Left renal cortex interstitium (tissue), 4 donors: ENCODE data around the gene TPD52L1. TPM values are rescaled to one million over a fixed set of nuclear protein-coding genes. Genes with fewer than 3 reads are reported as not detected.
"Not testable (repeated sequence)": the region's sequence is repeated elsewhere in the genome, so short reads cannot be mapped to it uniquely, and the experiment has no call there.

Experiments used
- DNase-seq, 4 donors: peaks; one replicate each; pipeline ENCODE4 v3.0.0-alpha.2; 2013; ENCODE audit warnings: low read depth in 4 of 4, low spot score in 2 of 4, missing footprints in 1 of 4
- polyA plus RNA-seq, 4 donors: library from polyadenylated mRNA; unstranded; fragments of 120-200 nt; gene quantifications; one replicate each; pipeline ENCODE4 v1.2.1, GENCODE V29; 2013; ENCODE audit not compliant: insufficient read length in 4 of 4

Gene TPD52L1
- polyA plus RNA-seq, 4 donors: 77.5 to 116 (median 97.5) TPM

DNA sequence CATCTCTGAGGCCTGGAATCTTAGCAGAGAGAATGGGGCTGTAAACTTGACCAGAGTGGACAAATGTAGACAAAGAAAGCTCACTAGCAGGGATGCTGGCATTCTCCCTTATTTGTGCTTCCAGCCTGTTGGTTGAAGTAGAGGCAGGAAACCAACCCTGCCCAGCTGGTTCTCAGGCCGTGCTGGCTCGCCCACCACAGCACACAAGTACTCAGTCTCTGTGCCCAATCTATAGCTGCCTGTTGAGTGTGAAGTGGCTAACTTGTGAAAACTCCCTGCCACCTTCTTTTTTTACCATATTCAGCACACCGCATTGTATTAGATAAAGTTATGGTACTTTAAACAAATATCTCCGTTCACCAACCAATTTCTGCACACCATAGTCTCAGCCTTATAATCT, 110.9 kb downstream of the TPD52L1 start:
- DNase-seq: no peak

DNA sequence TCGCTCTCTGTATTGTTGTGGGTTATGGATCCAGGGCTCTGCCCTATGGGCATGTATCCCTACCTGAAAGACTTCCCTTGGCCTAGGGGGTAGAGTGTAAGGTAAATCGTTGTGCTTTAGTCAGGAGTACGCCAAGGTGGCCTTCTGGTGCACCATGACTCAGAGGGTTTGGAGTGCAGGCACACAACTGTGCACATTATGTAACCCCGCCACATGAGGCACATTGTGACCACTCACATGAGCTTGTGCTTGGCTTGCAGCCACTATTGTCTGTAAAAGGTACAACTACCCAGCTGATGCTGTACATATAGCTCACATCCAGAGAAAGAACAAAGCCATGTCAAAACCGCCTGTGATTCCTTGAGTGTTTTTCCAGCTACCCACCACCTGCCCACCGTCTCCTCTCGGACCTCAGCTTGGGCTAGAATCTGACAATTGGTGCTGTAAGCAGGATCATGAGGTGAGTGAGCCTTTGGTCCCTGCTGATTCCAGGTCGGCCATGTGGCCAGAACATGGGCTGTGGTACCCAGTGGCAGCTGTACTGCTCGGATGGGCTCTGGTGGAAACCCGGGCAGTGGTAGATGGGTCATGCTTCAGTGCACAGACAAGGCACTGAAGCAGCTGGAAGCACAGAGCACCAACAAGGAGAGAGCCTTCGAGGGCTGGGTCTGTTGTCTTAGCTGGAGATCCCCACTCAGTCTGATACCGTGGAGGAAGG, 114.4 kb downstream of the TPD52L1 start:
- DNase-seq: no peak

DNA sequence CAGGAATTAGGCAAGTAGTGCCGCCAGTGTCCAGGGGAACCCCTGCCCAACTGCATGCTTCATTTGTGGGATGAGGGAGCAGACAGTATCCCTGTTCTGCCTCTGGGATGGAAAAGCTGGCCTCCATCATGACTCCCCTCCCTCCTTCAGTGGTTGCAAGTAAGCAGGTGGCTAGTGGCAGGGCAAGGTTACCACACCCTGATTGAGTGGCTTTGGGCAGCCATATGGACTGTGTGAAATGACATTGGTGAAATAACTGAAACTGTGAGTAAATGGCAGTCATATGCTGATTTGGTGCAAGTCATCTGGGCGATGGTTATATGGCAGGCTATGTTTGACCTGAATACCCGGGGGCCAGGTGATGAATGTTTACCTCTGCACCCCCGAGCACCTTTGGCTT, 115.2 kb downstream of the TPD52L1 start:
- DNase-seq: no peak

DNA sequence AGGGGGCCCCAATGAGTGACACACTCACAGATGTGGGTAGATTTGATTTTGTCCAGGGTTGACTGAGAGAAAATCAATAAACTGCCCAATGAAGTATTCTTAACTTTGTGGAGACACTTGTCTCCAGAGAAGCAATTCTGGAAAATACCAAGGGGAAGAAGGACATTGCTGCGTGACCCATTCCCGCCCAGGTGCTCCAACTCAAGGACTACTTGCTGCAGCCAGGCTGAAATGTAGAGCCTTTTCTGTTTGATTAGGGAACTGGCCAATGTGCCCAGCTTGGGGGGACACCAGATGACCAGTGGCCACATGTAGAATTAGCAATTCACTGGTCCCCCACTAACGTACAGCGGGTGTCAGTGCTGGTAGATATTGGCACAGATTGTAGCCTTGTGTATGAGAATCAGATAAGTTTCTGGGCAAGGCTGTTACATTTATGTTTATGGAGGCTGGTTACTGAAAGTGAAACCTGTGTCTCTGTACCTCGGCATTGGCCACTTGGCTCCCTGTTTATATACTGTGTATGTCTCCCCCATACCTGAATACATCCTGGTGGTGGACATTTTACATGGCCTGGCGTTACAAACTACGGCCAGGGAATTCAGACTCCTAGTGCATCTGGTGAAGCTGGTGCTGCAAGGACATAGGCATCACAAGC, 115.9 kb downstream of the TPD52L1 start:
- no peak for DNase-seq

DNA sequence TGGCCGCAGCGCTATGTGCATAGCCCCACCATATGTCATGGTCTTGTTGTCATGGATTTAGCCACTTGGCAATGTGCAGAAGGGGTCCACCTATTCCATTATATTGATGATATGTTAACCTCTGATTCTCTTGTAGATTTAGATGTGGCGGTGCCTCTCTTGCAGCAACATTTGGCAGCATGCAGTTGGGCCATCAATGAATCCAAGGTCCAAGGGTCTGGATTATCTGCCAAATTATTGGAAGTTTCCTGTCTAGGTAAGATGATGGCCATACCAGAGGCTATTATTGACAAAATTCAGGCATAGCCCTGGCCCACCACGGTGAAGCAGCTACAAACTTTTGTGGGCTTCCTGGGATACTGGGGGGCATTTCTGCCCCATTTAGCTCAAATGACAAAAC, 116.8 kb downstream of the TPD52L1 start:
- no peak for DNase-seq

DNA sequence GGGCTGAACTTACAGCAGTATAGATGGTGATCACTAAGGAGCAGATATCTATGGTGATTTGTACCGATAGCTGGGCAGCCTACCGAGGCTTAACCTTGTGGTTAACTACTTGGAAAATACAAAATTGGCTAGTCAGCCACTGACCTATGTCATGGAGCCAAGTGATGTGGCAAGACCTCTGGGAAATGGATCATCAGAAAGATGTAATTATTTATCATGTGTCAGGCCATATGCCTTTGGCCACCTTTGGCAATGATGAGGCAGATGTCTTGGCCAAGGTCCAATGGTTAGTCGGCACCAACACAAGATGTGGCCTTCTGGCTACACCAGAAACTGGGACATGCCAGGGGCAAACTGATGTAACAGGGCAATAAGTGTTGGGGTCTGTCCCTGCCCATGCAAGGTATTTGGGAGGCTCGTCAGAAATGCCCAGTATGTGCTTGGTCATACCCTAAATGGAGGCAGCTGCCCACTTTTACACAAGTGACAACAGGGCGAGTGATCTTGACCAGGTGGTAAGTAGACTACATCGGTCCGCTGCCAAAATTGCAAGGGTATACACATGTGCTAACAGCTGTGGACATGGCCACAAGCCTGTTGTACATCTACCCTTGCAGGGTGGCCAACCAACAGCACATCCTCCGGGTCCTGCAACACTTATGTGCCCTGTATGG, 118.0 kb downstream of the TPD52L1 start:
- no peak for DNase-seq

DNA sequence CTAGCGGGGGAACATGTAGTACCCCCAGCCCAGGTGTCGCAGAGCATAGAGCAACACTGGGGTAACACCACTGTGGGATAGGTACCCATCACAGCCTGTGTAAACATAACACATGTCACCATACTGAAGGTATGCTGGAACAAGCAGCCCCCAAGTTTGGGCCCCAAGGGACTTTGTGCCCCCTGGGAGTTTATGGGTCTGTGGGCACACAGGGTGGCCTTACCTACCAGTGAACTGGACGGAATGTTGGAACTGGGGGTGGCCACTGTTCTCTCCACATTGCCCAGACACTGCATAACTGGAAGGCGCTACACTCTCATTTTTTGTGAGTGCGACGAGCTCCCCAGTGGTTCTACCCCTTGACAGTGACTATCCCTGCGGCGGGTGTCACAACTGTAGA, 119.7 kb downstream of the TPD52L1 start:
- DNase-seq: no peak

DNA sequence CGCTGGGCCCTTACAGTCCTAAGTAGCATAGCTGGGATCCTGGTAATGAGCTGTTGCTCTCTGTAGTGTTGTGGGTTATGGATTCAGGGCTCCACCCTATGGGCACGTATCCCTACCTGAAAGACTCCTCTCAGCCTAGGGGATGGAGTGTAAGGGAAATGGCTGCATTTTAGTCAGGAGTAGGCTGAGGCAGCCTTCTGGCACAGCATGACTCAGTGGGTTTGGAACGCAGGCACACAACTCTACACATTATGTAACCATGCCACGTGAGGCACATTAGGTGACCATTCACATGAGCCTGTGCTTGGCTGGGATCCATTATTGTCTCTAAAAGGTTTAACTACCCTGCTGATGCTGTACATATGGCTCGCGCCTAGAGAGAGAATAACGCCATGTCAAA, 120.4 kb downstream of the TPD52L1 start:
- DNase-seq: no peak

DNA sequence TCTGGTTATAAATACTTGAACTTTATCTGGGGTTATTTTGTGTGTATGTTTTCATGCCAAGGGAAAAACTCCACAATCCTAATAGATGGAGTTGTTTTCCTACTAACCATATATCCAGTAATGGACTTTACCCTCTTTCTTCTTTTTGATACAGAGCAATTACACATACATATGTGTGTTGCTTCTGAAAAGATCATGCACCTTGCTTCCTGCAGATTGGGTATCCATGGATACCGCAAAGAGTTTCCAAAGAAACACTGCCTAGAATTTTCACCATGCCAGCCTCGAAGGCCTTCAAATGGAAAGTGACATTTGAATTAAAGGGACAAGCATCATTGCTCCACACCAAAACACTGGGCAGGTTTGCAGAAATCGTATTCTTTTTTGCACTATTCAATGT, 121.4 kb downstream of the TPD52L1 start:
- no peak for DNase-seq

DNA sequence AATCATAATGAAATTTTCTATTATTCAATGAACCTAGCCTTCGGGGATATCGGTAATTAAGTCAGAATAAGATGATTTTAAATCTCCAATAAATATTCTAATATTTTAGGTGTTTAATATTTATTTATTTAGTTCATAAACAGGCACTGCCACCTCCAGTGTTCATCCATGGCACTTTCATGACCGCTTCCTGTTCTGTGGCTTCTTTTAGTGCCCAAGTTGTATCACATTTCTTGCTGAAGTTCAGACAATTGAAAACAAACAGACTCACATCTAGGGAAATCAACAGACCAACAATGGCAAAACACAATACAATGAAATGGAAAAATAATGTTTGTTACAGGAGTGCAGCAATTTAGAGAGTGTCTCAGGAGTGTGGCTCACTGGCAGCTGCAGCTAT, 122.2 kb downstream of the TPD52L1 start:
- no peak for DNase-seq

DNA sequence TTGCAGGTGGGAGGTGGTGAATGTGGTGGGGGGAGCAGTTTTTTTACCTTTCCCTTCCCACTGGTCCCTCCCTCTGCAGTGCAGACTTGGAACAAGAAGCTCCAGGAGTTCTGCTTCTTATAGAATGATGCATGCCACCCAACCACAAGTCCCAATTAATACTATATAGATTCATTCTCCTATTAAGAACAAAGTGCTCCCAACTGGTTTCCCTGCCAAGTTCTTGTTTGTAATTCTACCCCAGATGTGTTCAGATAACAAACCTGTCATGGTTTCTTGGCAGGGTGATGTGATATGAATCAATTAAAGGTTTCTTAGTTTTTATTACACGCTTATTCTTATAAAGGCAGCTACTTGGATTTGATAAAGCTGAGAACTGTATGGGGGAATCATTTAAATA, 124.3 kb downstream of the TPD52L1 start:
- DNase-seq: no peak

DNA sequence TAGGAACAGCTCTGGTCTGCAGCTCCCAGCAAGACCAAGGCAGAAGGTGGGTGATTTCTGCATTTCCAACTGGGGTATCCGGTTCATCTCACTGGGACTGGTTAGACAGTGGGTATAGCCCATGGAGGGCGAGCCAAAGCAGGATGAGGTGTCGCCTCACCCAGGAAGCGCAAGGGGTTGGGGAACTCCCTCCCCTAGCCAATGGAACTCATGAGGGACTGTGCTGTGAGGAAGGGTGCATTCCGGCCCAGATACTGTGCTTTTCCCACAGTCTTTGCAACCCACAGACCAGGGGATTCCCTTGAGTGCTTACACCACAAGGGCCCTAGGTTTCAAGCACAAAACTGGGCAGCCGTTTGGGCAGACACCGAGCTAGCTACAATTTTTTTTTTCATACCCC, 126.4 kb downstream of the TPD52L1 start:
- DNase-seq: no peak

DNA sequence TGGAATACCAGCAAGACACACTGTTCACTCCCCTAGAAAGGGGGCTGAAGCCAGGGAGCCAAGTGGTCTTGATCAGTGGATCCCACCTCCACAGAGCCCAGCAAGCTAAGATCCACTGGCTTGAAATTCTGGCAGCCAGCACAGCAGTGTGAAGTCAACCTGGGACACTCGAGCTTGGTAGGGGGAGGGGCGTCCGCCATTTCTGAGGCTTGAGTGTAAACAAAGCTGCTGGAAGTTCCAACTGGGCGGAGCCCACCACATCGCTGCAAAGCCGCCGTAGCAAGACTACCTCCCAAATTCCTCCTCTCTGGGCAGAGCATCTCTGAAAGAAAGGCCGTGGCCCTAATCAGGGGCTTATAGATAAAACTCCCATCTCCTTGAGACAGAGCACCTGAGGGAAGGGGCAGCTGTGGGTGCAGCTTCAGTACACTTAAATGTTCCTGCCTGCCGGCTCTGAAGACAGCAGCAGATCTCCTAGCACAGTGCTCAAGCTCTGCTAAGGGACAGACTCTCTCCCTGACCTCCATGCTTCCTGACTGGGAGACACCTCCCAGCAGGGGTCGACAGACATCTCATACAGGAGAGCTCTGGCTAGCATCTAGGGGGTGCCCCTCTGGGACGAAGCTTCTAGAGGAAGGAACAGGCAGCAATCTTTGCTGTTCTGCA, 126.9 kb downstream of the TPD52L1 start:
- not testable (repeated sequence) for DNase-seq

DNA sequence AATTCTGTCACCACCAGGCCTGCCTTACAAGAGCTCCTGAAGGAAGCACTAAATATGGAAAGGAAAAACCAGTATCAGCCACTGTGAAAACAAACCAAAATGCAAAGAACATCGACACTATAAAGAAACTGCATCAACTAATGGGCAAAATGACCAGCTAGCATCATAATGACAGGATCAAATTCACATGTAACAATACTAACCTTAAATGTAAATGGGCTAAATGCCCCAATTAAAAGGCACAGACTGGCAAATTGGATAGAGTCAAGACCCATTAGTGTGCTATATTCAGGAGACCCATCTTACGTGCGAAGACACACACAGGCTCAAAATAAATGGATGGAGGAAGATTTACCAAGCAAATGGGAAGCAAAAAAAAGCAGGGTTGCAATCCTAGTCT, 128.9 kb downstream of the TPD52L1 start:
- DNase-seq: not testable (repeated sequence)

DNA sequence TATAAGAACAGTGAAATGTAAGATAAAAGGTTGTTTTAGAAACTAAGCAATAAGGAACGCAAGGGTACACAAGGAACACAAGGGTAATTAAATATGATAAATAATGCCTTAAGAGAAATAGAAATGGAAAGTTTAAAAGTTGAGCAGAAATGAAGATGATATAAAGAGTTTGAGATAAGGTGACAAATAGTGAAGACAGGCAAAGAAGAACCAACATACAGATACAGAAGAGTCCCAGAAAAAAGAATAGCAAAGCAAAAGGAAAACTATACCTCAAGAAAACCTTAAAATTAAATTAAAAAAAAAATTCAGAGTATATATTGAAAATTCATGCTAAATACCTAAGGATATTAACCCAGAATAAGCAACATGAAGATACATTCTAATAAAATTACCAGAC, 131.8 kb downstream of the TPD52L1 start:
- no peak for DNase-seq

DNA sequence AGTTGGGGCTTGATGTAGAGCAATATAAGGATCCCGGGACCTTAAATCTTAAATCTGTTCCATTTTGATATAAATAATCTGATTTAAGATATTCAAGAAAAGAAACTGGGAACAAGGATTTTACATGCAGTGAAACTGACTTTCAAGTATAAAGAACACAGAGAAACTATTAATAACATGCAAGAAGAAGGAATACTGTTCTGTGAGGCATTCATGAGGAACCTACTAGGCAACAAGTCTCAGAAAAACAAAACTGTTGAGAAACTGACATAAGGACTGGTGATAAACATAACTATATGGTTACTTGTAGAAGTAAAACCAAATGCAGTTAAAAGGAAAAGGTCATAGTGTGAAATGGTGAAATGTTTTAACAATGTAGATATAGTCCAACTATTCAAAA, 132.4 kb downstream of the TPD52L1 start:
- no peak for DNase-seq

DNA sequence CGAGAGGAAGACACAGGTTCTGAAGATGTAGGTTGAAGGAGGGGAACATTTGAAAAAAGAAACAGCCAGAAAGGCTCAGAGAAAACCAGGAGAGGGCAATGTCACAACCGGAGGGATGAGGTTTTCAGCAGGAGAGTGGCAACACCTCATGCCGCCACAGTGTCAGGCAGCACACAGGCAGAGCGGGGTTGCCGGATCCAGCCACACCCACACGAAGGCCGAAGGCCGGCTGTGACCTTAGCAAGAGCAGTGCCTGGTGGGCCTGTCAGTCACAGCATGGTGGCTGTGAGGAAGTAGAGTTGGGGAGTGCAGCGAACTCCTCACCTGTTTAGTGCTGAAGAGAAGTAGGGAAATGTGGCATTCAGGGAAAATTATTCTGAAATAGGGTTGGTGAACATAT, 134.1 kb downstream of the TPD52L1 start:
- DNase-seq: no peak

DNA sequence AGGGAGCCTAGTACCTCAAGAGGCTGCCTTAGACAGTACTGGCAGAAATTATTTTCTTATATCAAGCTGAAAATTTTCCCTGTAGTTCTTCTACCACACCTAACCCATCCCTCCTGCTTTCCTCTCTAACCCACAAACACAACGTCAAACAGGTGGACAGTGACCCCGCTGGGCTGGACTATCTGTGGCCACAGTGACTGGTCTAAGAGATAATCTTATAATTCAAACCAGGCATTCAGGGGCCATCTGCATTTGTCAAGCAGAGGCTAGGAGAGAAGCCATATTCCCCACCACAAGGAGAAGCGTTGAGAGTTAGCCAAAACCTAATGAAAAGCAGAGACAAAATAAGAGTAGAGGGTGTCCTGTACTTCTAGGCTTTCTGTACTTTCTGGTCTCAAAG, 140.0 kb downstream of the TPD52L1 start:
- DNase-seq: no peak

DNA sequence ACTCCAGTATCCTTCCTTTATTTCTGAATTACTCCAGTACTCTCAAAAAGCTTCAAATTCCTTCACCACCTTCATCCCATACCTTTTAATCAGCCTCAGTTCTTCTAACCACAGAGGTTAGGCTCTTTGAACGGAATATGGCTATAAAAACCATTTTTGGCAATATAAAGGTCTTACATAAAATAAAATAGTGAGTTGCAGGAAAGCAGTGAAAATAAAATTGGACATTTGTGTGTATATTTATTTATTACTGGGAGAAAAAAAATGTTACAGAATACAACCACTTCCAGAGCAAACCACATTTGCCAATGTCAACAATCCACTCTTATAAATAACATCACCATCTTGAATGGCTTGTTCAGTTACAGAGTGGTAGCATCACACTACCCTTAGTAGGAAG, 140.5 kb downstream of the TPD52L1 start:
- no peak for DNase-seq

DNA sequence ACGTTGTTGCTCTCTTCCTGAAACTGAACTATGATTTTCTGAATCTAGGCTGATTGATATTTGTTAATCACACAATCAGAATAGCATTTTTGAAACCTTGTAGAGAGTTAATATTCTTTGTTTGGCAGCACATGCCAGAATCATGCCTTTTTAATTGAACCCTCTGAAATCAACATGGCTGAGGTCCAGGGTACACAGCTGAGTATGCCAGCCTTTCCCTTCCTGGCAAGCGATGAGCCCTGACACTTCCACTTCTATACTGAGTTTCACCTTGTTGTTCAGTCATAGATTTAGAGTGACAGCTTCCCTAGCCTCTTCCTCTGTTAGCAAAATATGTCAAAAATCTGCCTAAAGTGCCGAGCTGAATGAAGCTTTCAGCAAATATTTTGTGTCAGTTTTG, 141.4 kb downstream of the TPD52L1 start:
- DNase-seq: no peak

DNA sequence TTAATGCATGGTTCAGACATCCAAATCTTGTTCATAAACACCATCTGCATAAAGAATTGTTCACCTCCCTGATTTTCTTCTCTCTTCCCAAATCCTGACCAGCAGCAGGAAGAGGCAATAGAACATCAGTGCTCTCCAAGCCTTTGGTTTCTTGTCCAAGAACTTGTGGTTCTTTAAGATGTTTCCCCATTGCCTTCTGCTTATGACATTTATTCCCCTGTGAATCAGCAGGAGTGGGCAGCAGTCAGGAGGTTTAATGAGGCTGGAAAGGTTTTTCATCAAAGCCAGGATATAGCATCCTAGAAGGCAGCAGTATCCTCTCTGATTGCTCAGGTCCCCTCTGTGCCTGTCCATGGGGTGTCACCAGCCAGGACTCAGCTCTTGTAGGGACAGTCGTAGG, 142.9 kb downstream of the TPD52L1 start:
- DNase-seq: no peak

DNA sequence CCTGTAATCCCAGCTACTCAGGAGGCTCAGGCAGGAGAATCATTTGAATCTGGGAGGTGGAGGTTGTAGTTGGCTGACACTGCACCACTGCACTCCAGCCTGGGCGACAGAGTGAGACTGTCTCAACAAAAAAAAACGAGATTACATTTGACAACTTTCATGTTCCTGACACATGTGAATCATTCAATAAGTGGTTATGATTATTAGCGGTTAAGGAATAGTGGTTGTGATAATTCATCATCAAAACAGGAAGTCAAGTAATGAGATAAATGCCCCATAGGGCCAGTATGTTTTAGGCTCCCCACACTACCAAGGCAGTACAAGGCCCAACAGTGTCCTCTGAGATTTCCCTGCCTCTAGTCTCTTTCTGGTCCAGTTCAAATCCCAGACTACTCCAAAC, 145.7 kb downstream of the TPD52L1 start:
- DNase-seq: no peak
